GM19238 (cell line): ENCODE data around the gene CEND1.

ENCODE experiments used
- DNase-seq: peaks from one replicate; pipeline ENCODE4 v3.0.0; 2011; ENCODE audit warnings: low spot score; ENCODE audit not compliant: insufficient read length

The CEND1 gene

GRCh38 chr11:795634-796564, 6.0 kb upstream of the CEND1 start:
- peak; percentile 99 for DNase-seq

- DNase-seq: no peak
These were observed 5.1 kb upstream of the CEND1 start for GRCh38 chr11:794766-795633.

GRCh38 chr11:794013-794765, 4.3 kb upstream of the CEND1 start:
- no peak for DNase-seq

- no peak for DNase-seq
These were observed 3.7 kb upstream of the CEND1 start for GRCh38 chr11:793556-793955.

- no peak for DNase-seq
These were observed 3.0 kb upstream of the CEND1 start for GRCh38 chr11:792873-793272.

GRCh38 chr11:792535-792821, 2.6 kb upstream of the CEND1 start:
- DNase-seq: no peak

- DNase-seq: no peak
These were observed 2.0 kb upstream of the CEND1 start for GRCh38 chr11:791658-792534.

GRCh38 chr11:790721-791564, 1.1 kb upstream of the CEND1 start:
- no peak for DNase-seq

GRCh38 chr11:788953-789940, 643 bp downstream of the CEND1 start:
- no peak for DNase-seq

GRCh38 chr11:788009-788640, 1.8 kb downstream of the CEND1 start:
- DNase-seq: no peak

GRCh38 chr11:787084-787675, 2.7 kb downstream of the CEND1 start:
- no peak for DNase-seq

- no peak for DNase-seq
These were observed 3.4 kb downstream of the CEND1 start for GRCh38 chr11:786235-787083.

GRCh38 chr11:783581-784015, 6.3 kb downstream of the CEND1 start:
- DNase-seq: no peak

GRCh38 chr11:782264-783174, 7.4 kb downstream of the CEND1 start:
- no peak for DNase-seq

- DNase-seq: no peak
These were observed 9.8 kb downstream of the CEND1 start for GRCh38 chr11:779955-780532.
